Spleen (tissue), 11 donors: Measurements from ENCODE around the gene GRIN3A. TPM values are rescaled to one million over a fixed set of nuclear protein-coding genes. Genes with fewer than 3 reads are reported as not detected.
"Not testable (repeated sequence)": the region's sequence is repeated elsewhere in the genome, so short reads cannot be mapped to it uniquely, and the experiment has no call there.

Source experiments
- DNase-seq: peaks from one replicate; pipeline ENCODE4 v3.0.0-alpha.2; 2020
- H3K27ac ChIP-seq, 8 donors: fragments of 200-600 bp; sonication (generic) in 7 of 8; 1 replicate in 4 of 8; 2 replicates in 4 of 8; pipeline versions ENCODE4 v1.5.0 to v1.8.0; 2016 to 2021; ENCODE audit warnings: inconsistent platforms in 4 of 8, mild to moderate bottlenecking in 4 of 8, moderate library complexity in 1 of 8
- H3K27me3 ChIP-seq, 7 donors: fragments of 200-600 bp; sonication (generic) in 6 of 7; replicated peaks in 1 of 7; 1 replicate in 4 of 7; 2 replicates in 3 of 7; pipeline versions ENCODE4 v1.5.0 to v1.8.0; 2016 to 2021; ENCODE audit warnings: inconsistent platforms in 3 of 7, mild to moderate bottlenecking in 1 of 7
- H3K36me3 ChIP-seq, 6 donors: fragments of 200-600 bp; sonication (generic) in 5 of 6; 1 replicate in 4 of 6; 2 replicates in 2 of 6; pipeline versions ENCODE4 v1.5.0 to v1.8.0; 2016 to 2021; ENCODE audit warnings: inconsistent platforms in 2 of 6
- H3K4me1 ChIP-seq, 6 donors: fragments of 200-600 bp; sonication (generic) in 5 of 6; 1 replicate in 3 of 6; 2 replicates in 3 of 6; pipeline versions ENCODE4 v1.5.0 to v1.8.0; 2016 to 2021; ENCODE audit warnings: inconsistent platforms in 3 of 6
- H3K4me3 ChIP-seq, 8 donors: fragments of 200-600 bp; sonication (generic) in 7 of 8; 1 replicate in 4 of 8; 2 replicates in 4 of 8; pipeline versions ENCODE4 v1.5.0 to v1.8.0; 2016 to 2021; ENCODE audit warnings: inconsistent platforms in 4 of 8, mild to moderate bottlenecking in 4 of 8, moderate library complexity in 2 of 8
- H3K9me3 ChIP-seq, 8 donors: fragments of 200-600 bp; sonication (generic) in 7 of 8; 1 replicate in 4 of 8; 2 replicates in 4 of 8; pipeline versions ENCODE4 v1.5.0 to v1.8.0; 2016 to 2021; ENCODE audit warnings: inconsistent platforms in 4 of 8
- CTCF ChIP-seq, 11 experiments: fragments of 200-600 bp in 7 of 11; fragments of 450-650 bp in 4 of 11; sonication (generic) in 4 of 11; IDR thresholded peaks in 8 of 11; conservative IDR thresholded peaks in 3 of 11; 1 replicate in 7 of 11; 2 replicates in 4 of 11; pipeline versions ENCODE4 v1.4.0 to v1.8.0; 2016 to 2021; ENCODE audit warnings: antibody characterized with exemption in 11 of 11, inconsistent platforms in 4 of 11, mild to moderate bottlenecking in 1 of 11
- POLR2A ChIP-seq, 3 donors: fragments of 450-650 bp; IDR thresholded peaks; one replicate each; pipeline ENCODE4 v1.5.1; 2017; ENCODE audit warnings: antibody characterized with exemption in 3 of 3, mild to moderate bottlenecking in 1 of 3
- POLR2AphosphoS5 ChIP-seq, 3 donors: sonication (generic); formaldehyde crosslinking; IDR thresholded peaks; one replicate each; pipeline ENCODE4 v1.5.1; 2017; ENCODE audit warnings: antibody characterized with exemption in 3 of 3
- WGBS, 5 donors: extraction: QIAGEN DNeasy Blood & Tissue Kit in 3 of 5; methylation state at CpG; one replicate each; pipeline versions ENCODE4 v1.1.5 to v1.1.7; 2013 to 2018; 5-methylcytosine and 5-hydroxymethylcytosine counted together
- intact Hi-C: fragments of 100-400 bp; cut with DNase I; formaldehyde crosslinking; loops from one replicate; pipeline ENCODE4 v1.15.0; 2023; ENCODE audit warnings: low total_unique reads
- polyA plus RNA-seq, 3 donors: library from polyadenylated mRNA; stranded (reverse); fragments of 200-250 nt; gene quantifications; one replicate each; pipeline ENCODE4 v1.2.1, GENCODE V29; 2013
- total RNA-seq, 7 donors: library from RNA; depleted of rRNA in 3 of 7; stranded (reverse); fragments of >200 nt in 3 of 7; fragmentation: NEBNext Ultra II Directional in 4 of 7; extraction: Animal tissue kit (Norgen Biotek cat#: 25700) in 4 of 7; gene quantifications; one replicate each; pipeline versions ENCODE4 v1.1.0 to v1.2.1, GENCODE V29; 2016 to 2021
- donor health status: healthy with polysubstance abuse.
- donor health status: DM: no; HTN: no; CAD: no; lungs with moderate emphysema.
- donor health status: DM: no; HTN: no; CAD: no.
- donor health status: Bipolar disorder and iron deficiency.
- donor health status: healthy.
- donor health status: DM: no; HTN: no; CAD: no.
- donor health status: DM: yes; HTN: yes; CAD: no.

GRIN3A gene
- total and polyA plus RNA-seq, 10 donors: 0.07 to 1.6 (median 0.75) TPM

- Histone ChIP-seq H3K27me3 (no peaks in the 10 kb centered on the region), H3K4me3 (no peak overlapping the region), H3K4me1 (no peaks in the 10 kb centered on the region), H3K9me3 (no peaks in the 10 kb centered on the region), H3K36me3 (no peaks in the 10 kb centered on the region), H3K27ac (no peak overlapping the region)
- DNase-seq: no peak
- intact Hi-C loops: no loop called here
- TF ChIP-seq POLR2AphosphoS5 (IDR thresholded peaks at IDR 0.05) (no peak), CTCF (IDR thresholded peaks at IDR 0.05 in 8 of 11, conservative IDR thresholded peaks at IDR 0.05 in 3 of 11) (no peak), POLR2A (IDR thresholded peaks at IDR 0.05) (no peak)
- WGBS, 5 donors: 89 to 95% (median 92%) methylated on average over 3 of the region's 3 CpGs
Measured at GRCh38 chr9:101590901-101591300, 147.5 kb downstream of the GRIN3A start.

- DNase-seq, H3K27ac ChIP-seq, H3K27me3 ChIP-seq, H3K9me3 ChIP-seq, H3K36me3 ChIP-seq, H3K4me3 ChIP-seq, intact Hi-C loops, H3K4me1 ChIP-seq: not testable (repeated sequence)
- 78 to 93% (median 86%) methylated on average over 6 of the region's 6 CpGs for WGBS, 5 donors
Measured at GRCh38 chr9:101590074-101590473, 148.4 kb downstream of the GRIN3A start.

GRCh38 chr9:101587332-101588043 lies 151.0 kb downstream of the GRIN3A start:
- WGBS, 5 donors: 83 to 92% (median 90%) methylated on average over 4 of the region's 4 CpGs
- no peaks in the 10 kb centered on the region for H3K4me1 ChIP-seq
- intact Hi-C loops: no loop called here
- H3K4me3 ChIP-seq: no peak overlapping the region
- no peaks in the 10 kb centered on the region for H3K9me3 ChIP-seq
- no peaks in the 10 kb centered on the region for H3K36me3 ChIP-seq
- H3K27ac ChIP-seq: no peak overlapping the region
- H3K27me3 ChIP-seq: no peaks in the 10 kb centered on the region
- no peak for DNase-seq
- TF ChIP-seq CTCF (IDR thresholded peaks at IDR 0.05 in 8 of 11, conservative IDR thresholded peaks at IDR 0.05 in 3 of 11) (no peak), POLR2A (IDR thresholded peaks at IDR 0.05) (no peak), POLR2AphosphoS5 (IDR thresholded peaks at IDR 0.05) (no peak)

GRCh38 chr9:101586651-101587050 lies 151.8 kb downstream of the GRIN3A start:
- DNase-seq: no peak
- intact Hi-C loops: no loop called here
- Histone ChIP-seq H3K27me3 (no peaks in the 10 kb centered on the region), H3K9me3 (no peaks in the 10 kb centered on the region), H3K27ac (peak overlapping the region in 3 of 8 donors; percentile 43 to 72 (median 64)), H3K36me3 (no peaks in the 10 kb centered on the region), H3K4me1 (no peaks in the 10 kb centered on the region), H3K4me3 (no peak overlapping the region)
- WGBS, 5 donors: 67 to 89% (median 86%) methylated on average over 5 of the region's 5 CpGs
- no peak for TF ChIP-seq POLR2AphosphoS5 (IDR thresholded peaks at IDR 0.05)
- no peak for TF ChIP-seq CTCF (IDR thresholded peaks at IDR 0.05 in 8 of 11, conservative IDR thresholded peaks at IDR 0.05 in 3 of 11)
- TF ChIP-seq POLR2A (IDR thresholded peaks at IDR 0.05): no peak
